Testis (tissue), 3 donors: ENCODE data around the gene SCYGR5. TPM values are rescaled to one million over a fixed set of nuclear protein-coding genes. Genes with fewer than 3 reads are reported as not detected.

Experiments used
- DNase-seq: peaks from one replicate; pipeline ENCODE4 v3.0.0-alpha.2; 2019
- H3K27ac ChIP-seq, 2 donors: fragments of 200-600 bp; sonication (generic); one replicate each; pipeline ENCODE4 v1.5.1; 2019
- H3K27me3 ChIP-seq: fragments of 200-600 bp; sonication (generic); one replicate; pipeline ENCODE4 v1.5.1; 2019
- H3K36me3 ChIP-seq: fragments of 200-600 bp; sonication (generic); one replicate; pipeline ENCODE4 v1.5.1; 2017; ENCODE audit warnings: low read depth; ENCODE audit errors: missing control alignments
- H3K4me1 ChIP-seq: fragments of 200-600 bp; sonication (generic); one replicate; pipeline ENCODE4 v1.5.1; 2019
- H3K4me3 ChIP-seq, 2 donors: fragments of 200-600 bp; sonication (generic); one replicate each; pipeline ENCODE4 v1.5.1; 2017 to 2019
- H3K9me3 ChIP-seq: fragments of 200-600 bp; sonication (generic); one replicate; pipeline ENCODE4 v1.5.1; 2017
- POLR2A ChIP-seq: fragments of 450-650 bp; IDR thresholded peaks from one replicate; pipeline ENCODE4 v1.6.1; 2017; ENCODE audit warnings: antibody characterized with exemption, mild to moderate bottlenecking, moderate library complexity
- WGBS, 2 donors: methylation state at CpG; one replicate each; pipeline ENCODE4 v1.1.5; 2018; 5-methylcytosine and 5-hydroxymethylcytosine counted together
- intact Hi-C: fragments of 100-400 bp; cut with DNase I; formaldehyde crosslinking; loops from one replicate; pipeline ENCODE4 v1.15.1; 2023; ENCODE audit warnings: low total_unique reads
- polyA plus RNA-seq: library from polyadenylated mRNA; stranded (reverse); fragments of 350-450 nt; fragmentation: Illumina TruSeq; extraction: RNeasy Lipid Tissue Mini Kit (QIAGEN cat#74804); gene quantifications from one replicate; pipeline ENCODE4 v1.2.3, GENCODE V29; 2014; ENCODE audit warnings: low read depth, low replicate concordance; ENCODE audit not compliant: insufficient read depth
- total RNA-seq, 2 donors: library from RNA; depleted of rRNA; stranded (reverse); fragments of >200 nt; gene quantifications; one replicate each; pipeline ENCODE4 v1.2.3, GENCODE V29; 2016
- TF ChIP-seq, protein P1 (sequence below), 3 experiments: fragments of 450-650 bp in 2 of 3; fragments of 200-600 bp in 1 of 3; sonication (generic) in 1 of 3; IDR thresholded peaks; one replicate each; pipeline ENCODE4 v1.5.1; 2016 to 2019; ENCODE audit warnings: antibody characterized with exemption in 3 of 3, mild to moderate bottlenecking in 2 of 3, moderate library complexity in 1 of 3

The SCYGR5 gene
- total and polyA plus RNA-seq, 3 donors from 2014 or later: not detected

DNA sequence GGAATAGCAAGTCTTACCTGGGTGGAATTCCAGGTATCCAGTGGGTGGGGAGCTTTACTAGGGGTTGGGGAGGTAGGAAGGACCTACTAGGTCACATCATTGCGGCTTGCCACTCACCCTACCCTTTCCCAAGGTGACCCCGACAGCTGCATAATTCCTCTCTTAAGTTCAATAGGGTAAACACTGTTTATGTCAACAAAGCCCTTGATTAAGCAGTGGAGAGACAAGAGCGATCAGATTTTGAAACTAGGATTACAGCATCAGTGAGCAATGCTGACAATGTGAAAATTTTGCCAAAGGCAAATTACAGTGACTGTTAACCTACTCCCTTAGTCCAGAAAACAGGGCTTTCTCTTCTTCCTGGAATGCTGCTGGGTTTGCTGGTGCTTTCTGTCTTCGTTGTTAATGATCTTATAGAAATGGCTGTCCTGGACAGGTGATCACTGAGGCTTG lies 36.7 kb downstream of the SCYGR5 start:
- no peaks in the 10 kb centered on the region for H3K9me3 ChIP-seq
- no peak overlapping the region for H3K27ac ChIP-seq
- intact Hi-C loops: no loop called here
- H3K4me3 ChIP-seq: no peak overlapping the region
- no peaks in the 10 kb centered on the region for H3K27me3 ChIP-seq
- WGBS, 2 donors: 81 to 82% methylated on average over 4 of the region's 4 CpGs
- H3K36me3 ChIP-seq: no peaks in the 10 kb centered on the region
- DNase-seq: no peak
- TF ChIP-seq, protein P1, sequence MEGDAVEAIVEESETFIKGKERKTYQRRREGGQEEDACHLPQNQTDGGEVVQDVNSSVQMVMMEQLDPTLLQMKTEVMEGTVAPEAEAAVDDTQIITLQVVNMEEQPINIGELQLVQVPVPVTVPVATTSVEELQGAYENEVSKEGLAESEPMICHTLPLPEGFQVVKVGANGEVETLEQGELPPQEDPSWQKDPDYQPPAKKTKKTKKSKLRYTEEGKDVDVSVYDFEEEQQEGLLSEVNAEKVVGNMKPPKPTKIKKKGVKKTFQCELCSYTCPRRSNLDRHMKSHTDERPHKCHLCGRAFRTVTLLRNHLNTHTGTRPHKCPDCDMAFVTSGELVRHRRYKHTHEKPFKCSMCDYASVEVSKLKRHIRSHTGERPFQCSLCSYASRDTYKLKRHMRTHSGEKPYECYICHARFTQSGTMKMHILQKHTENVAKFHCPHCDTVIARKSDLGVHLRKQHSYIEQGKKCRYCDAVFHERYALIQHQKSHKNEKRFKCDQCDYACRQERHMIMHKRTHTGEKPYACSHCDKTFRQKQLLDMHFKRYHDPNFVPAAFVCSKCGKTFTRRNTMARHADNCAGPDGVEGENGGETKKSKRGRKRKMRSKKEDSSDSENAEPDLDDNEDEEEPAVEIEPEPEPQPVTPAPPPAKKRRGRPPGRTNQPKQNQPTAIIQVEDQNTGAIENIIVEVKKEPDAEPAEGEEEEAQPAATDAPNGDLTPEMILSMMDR (IDR thresholded peaks at IDR 0.05): no peak
- TF ChIP-seq POLR2A: no peak
- H3K4me1 ChIP-seq: no peaks in the 10 kb centered on the region

DNA sequence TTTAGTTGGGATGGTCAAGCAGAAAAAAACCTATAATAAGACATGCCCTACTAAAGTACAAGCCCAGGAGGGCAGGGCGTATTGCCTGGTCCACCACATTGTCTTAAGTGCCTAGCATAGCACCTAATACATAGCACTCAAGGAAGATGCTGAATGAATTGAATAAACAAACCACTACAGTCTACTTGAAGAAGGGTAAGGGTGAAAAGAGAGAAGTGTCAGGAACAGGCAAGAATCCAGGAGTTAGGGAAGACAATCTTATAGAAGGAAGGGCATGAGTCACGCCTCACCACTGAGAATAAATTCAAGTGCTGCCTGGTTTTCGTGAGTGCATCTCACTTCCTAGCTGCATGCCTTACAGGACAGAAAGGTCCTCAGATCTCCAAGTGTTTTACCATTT lies 37.4 kb downstream of the SCYGR5 start:
- Histone ChIP-seq H3K4me1 (no peaks in the 10 kb centered on the region), H3K27me3 (no peaks in the 10 kb centered on the region), H3K36me3 (no peaks in the 10 kb centered on the region), H3K27ac (no peak overlapping the region), H3K9me3 (no peaks in the 10 kb centered on the region), H3K4me3 (no peak overlapping the region)
- DNase-seq: no peak
- TF ChIP-seq, protein P1 (IDR thresholded peaks at IDR 0.05): no peak
- no peak for TF ChIP-seq POLR2A
- WGBS, 2 donors: 86 to 88% methylated on average over 3 of the region's 3 CpGs
- intact Hi-C loops: no loop called here

DNA sequence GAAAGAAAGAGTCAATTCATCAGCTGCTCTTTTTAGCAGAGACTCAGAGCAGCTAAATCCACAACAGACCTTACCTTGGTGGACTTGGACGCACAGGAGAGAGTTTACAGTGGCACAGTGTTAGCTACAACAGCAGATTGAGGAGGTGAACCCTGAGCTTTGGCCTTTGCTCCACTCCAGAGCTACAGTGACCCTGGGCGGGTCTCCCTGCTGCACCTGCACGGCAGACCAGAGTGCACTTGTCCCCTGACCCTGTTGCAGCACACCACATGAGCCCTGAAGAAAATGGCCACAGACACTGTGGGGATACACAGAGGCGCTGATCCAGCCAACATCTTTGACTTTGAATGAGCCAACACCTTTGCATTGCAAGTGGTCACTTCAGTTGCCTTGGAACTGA lies 40.3 kb downstream of the SCYGR5 start:
- H3K27ac ChIP-seq: no peak overlapping the region
- H3K4me3 ChIP-seq: no peak overlapping the region
- WGBS, 2 donors: 78 to 94% methylated on average over 3 to 4 of the region's 4 CpGs
- H3K36me3 ChIP-seq: no peaks in the 10 kb centered on the region
- no peaks in the 10 kb centered on the region for H3K27me3 ChIP-seq
- H3K9me3 ChIP-seq: no peaks in the 10 kb centered on the region
- intact Hi-C loops: no loop called here
- DNase-seq: no peak
- no peak for TF ChIP-seq POLR2A
- TF ChIP-seq, protein P1 (IDR thresholded peaks at IDR 0.05): no peak
- no peaks in the 10 kb centered on the region for H3K4me1 ChIP-seq

DNA sequence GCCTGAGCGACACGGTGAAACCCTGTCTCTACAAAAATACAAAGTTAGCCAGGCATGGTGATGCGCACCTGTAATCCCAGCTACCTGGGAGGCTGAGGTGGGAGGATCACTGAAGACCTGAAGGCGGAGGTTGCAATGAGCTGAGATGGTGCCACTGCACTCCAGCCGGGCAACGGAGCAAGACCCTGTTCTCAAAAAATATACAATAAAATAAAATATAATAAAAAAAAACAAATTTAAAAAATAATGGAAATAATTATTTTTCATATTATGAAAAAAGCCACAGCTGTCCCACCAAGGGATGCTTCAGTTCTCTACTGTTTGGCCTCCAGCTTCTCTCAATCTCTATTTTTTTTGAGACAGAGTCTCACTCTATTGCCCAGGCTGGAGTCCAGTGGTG lies 40.8 kb downstream of the SCYGR5 start:
- Histone ChIP-seq H3K4me3 (no peak overlapping the region), H3K27ac (no peak overlapping the region), H3K9me3 (no peaks in the 10 kb centered on the region), H3K27me3 (no peaks in the 10 kb centered on the region), H3K36me3 (no peaks in the 10 kb centered on the region), H3K4me1 (no peaks in the 10 kb centered on the region)
- intact Hi-C loops: no loop called here
- DNase-seq: no peak
- TF ChIP-seq, protein P1 (IDR thresholded peaks at IDR 0.05): no peak
- TF ChIP-seq POLR2A: no peak
- WGBS, 2 donors: 81 to 88% methylated on average over 6 of the region's 6 CpGs

DNA sequence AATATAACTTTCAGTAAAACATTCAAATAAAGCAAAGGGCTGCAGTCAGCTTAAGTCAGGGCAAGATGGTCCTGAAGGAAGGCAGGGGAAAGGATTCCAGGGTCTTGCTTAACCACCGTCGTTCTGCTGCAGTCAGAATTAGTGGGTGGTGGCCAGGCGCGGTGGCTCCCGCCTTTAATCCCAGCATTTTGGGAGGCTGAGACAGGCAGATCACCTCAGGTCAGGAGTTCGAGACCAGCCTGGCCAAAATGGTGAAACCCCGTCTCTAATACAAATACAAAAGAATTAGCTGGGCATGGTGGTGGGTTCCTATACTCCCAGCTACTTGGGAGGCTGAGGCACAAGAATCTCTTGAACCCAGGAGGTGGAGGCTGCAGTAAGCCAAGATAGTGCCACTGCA lies 44.4 kb downstream of the SCYGR5 start:
- 86 to 89% methylated on average over 7 of the region's 7 CpGs for WGBS, 2 donors
- Histone ChIP-seq H3K4me3 (no peak overlapping the region), H3K27me3 (no peaks in the 10 kb centered on the region), H3K27ac (no peak overlapping the region), H3K4me1 (no peaks in the 10 kb centered on the region), H3K9me3 (no peaks in the 10 kb centered on the region), H3K36me3 (no peaks in the 10 kb centered on the region)
- intact Hi-C loops: no loop called here
- no peak for DNase-seq
- TF ChIP-seq, protein P1 (IDR thresholded peaks at IDR 0.05): no peak
- TF ChIP-seq POLR2A: no peak
